ENCODE data around the gene ZDHHC8.

DNA sequence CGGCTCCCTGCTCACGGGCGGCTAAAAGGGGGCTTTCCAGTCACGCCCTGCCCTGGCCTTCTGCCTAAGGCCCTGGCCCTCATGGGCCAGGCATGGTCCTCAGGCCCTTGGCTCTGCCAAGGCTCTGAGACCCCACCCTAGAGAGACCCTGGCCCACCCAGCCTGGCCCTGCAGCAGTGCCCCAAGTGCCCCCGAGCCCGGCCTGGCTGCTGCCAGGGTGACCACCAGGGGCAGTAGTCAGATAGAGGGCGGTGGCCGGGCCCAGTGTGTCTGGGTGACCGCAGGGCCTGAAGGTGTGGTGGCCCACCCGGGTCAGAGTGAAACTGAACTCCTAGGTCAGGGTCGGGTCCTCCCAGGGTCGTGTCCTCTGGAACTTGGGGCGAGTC, 48.6 kb downstream of the ZDHHC8 start:
- TF ChIP-seq POLR2AphosphoS5 (IDR thresholded peaks at IDR 0.05) (no peak), POLR2A (IDR thresholded peaks at IDR 0.05) (no peak)
- TF ChIP-seq, protein P1, sequence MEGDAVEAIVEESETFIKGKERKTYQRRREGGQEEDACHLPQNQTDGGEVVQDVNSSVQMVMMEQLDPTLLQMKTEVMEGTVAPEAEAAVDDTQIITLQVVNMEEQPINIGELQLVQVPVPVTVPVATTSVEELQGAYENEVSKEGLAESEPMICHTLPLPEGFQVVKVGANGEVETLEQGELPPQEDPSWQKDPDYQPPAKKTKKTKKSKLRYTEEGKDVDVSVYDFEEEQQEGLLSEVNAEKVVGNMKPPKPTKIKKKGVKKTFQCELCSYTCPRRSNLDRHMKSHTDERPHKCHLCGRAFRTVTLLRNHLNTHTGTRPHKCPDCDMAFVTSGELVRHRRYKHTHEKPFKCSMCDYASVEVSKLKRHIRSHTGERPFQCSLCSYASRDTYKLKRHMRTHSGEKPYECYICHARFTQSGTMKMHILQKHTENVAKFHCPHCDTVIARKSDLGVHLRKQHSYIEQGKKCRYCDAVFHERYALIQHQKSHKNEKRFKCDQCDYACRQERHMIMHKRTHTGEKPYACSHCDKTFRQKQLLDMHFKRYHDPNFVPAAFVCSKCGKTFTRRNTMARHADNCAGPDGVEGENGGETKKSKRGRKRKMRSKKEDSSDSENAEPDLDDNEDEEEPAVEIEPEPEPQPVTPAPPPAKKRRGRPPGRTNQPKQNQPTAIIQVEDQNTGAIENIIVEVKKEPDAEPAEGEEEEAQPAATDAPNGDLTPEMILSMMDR (IDR thresholded peaks at IDR 0.05): no peak
